SK-N-SH treated with all-trans-retinoic acid at 6 μM for 48 hours (cell line): ENCODE measurements around the gene FOXN3.

Experiments
- ARNTL ChIP-seq: fragments of 450-650 bp; formaldehyde crosslinking; IDR thresholded peaks from 2 replicates; pipeline ENCODE4 v1.5.0; 2020; ENCODE audit warnings: low read depth, mild to moderate bottlenecking, moderate library complexity, borderline replicate concordance
- BACH2 ChIP-seq: fragments of 250-450 bp; sonication (Bioruptor Pico); IDR thresholded peaks from 2 replicates; pipeline ENCODE4 v1.9.0; 2021; ENCODE audit warnings: mild to moderate bottlenecking, borderline replicate concordance
- ISL1 ChIP-seq: fragments of 250-450 bp; sonication (Bioruptor Pico); IDR thresholded peaks from 2 replicates; pipeline ENCODE4 v2.1.2; 2022; ENCODE audit warnings: mild to moderate bottlenecking, moderate library complexity
- PATZ1 ChIP-seq: fragments of 250-450 bp; sonication (Bioruptor Pico); IDR thresholded peaks from 2 replicates; pipeline ENCODE4 v1.8.0; 2020; ENCODE audit warnings: mild to moderate bottlenecking, moderate library complexity, borderline replicate concordance
- PPARA ChIP-seq: fragments of 250-450 bp; sonication (Bioruptor Pico); IDR thresholded peaks from 2 replicates; pipeline ENCODE4 v1.5.0; 2020; ENCODE audit warnings: mild to moderate bottlenecking, borderline replicate concordance
- RARB ChIP-seq: fragments of 250-450 bp; sonication (Bioruptor Pico); IDR thresholded peaks from 2 replicates; pipeline ENCODE4 v1.8.0; 2021; ENCODE audit warnings: mild to moderate bottlenecking, moderate library complexity
- SNAI2 ChIP-seq: fragments of 250-450 bp; sonication (Bioruptor Pico); IDR thresholded peaks from 2 replicates; pipeline ENCODE4 v1.5.0; 2020; ENCODE audit warnings: mild to moderate bottlenecking, moderate library complexity
- ZFP3 ChIP-seq: fragments of 250-450 bp; sonication (Bioruptor Pico); IDR thresholded peaks from 2 replicates; pipeline ENCODE4 v1.5.0; 2020; ENCODE audit warnings: mild to moderate bottlenecking, moderate library complexity
- ZNF565 ChIP-seq: fragments of 450-650 bp; formaldehyde crosslinking; conservative IDR thresholded peaks from 2 replicates; pipeline ENCODE4 v1.5.0; 2020; ENCODE audit warnings: low read depth, mild to moderate bottlenecking, moderate library complexity
- ZNF8 ChIP-seq: fragments of 450-650 bp; formaldehyde crosslinking; IDR thresholded peaks from 2 replicates; pipeline ENCODE4 v1.5.0; 2020; ENCODE audit warnings: mild to moderate bottlenecking, moderate library complexity

- no peak for TF ChIP-seq PATZ1 (CRISPR knock-in tag)
- no peak for TF ChIP-seq ARNTL (CRISPR knock-in tag)
- no peak for TF ChIP-seq ZNF565 (CRISPR knock-in tag)
- no peak for TF ChIP-seq ZNF8 (CRISPR knock-in tag)
- no peak for TF ChIP-seq ZFP3
- TF ChIP-seq BACH2 (CRISPR knock-in tag), result no peak
- TF ChIP-seq SNAI2 (CRISPR knock-in tag), result no peak
- no peak for TF ChIP-seq ISL1 (CRISPR knock-in tag)
- TF ChIP-seq RARB, result no peak
- no peak for TF ChIP-seq PPARA (CRISPR knock-in tag)
Measured at GRCh38 chr14:89232265-89233070, 184.6 kb downstream of the FOXN3 start.
